ENCODE results near the gene ASAP2.
"Not testable (repeated sequence)": the region's sequence is repeated elsewhere in the genome, so short reads cannot be mapped to it uniquely, and the experiment has no call there.

Gene ASAP2

DNA sequence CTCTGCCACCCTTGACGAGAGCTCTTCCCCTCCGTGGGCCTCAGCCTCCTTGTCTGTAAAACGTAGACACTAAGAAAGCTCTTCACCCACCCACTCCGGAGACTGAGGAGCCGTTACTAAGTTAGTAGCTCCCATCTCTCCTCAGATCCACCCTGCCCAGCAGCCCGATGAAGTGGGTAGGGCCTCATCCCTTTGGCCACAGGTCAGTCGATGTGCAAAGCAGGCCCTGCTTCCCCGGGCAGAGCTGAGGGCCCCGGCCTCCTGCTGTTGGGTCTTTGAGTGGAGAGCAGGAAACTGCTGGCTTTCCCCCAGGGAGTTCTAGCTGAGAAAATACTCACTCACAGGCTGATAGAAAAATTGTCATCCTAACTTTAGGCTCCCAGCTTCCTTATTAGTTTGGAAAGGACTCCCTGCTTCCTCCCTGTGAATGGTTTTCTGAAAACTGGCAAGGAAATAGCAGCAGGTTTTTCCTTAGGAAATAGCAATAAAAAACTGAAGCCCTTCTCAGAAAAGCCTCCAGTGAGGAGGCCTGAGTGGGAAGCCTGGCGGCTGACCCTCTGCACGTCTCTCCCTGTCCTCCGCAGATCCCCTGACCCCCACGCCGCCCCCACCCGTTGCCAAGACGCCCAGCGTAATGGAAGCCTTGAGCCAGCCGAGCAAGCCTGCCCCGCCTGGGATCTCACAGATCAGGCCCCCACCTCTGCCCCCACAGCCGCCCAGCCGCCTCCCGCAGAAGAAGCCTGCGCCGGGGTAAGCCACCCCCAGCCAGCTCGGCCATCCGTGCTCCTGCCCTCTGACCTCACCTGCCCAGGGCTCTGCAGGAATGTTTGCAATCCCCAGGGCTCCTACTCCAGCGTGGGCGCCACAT lies 186.5 kb downstream of the ASAP2 start:
- no peak overlapping the region for H3K4me3 ChIP-seq (ENCODE audit: low read depth, low read length)
- TF ChIP-seq, protein P1, sequence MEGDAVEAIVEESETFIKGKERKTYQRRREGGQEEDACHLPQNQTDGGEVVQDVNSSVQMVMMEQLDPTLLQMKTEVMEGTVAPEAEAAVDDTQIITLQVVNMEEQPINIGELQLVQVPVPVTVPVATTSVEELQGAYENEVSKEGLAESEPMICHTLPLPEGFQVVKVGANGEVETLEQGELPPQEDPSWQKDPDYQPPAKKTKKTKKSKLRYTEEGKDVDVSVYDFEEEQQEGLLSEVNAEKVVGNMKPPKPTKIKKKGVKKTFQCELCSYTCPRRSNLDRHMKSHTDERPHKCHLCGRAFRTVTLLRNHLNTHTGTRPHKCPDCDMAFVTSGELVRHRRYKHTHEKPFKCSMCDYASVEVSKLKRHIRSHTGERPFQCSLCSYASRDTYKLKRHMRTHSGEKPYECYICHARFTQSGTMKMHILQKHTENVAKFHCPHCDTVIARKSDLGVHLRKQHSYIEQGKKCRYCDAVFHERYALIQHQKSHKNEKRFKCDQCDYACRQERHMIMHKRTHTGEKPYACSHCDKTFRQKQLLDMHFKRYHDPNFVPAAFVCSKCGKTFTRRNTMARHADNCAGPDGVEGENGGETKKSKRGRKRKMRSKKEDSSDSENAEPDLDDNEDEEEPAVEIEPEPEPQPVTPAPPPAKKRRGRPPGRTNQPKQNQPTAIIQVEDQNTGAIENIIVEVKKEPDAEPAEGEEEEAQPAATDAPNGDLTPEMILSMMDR (IDR thresholded peaks at IDR 0.05; ENCODE audit: low read depth, low read length): no peak

DNA sequence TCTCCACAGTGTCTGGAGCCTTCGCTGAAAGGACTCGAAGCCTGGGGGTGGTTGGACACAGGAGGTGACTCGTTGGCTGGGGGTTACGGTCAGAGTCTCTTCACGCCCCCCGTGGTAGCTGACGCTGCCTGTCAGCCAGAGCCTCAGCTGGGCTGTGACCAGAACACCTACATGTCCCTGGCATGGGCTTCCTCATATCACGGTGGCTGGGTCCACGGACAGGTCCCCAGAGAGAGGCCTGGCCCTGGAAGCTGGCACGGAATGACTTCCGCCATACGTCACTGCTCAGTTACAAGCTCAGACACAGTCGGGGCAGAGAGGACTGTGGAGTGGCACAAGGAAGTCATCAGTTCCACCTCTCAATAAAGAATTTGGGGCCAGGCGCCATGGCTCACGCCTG lies 188.2 kb downstream of the ASAP2 start:
- TF ChIP-seq, protein P1 (IDR thresholded peaks at IDR 0.05; ENCODE audit: low read depth, low read length): no peak

GRCh38 chr2:9397201-9397600 lies 190.6 kb downstream of the ASAP2 start:
- H3K4me3 ChIP-seq (ENCODE audit: low read depth, low read length): no peak overlapping the region
- TF ChIP-seq, protein P1 (IDR thresholded peaks at IDR 0.05; ENCODE audit: low read depth, low read length): no peak

More for the DNA sequence above, 188.2 kb downstream of the ASAP2 start:
- no peak overlapping the region for H3K4me3 ChIP-seq (ENCODE audit: low read depth, low read length)

DNA sequence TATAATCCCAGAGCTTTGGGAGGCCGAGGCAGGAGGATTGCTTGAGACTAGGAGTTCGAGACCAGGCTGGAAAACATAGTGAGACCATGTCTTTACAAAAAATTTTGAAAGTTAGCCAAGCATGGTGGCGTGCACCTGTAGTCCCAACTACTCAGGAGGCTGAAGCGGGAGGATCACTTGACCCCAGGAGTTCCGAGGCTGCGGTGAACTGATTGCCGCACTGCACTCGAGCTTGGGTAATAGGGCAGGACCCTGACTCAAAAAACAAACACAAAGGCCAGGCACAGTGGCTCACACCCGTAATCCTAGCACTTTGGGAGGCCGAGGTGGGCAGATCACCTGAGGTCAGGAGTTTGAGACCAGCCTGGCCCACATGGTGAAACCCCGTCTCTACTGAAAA lies 191.6 kb downstream of the ASAP2 start:
- not testable (repeated sequence) for H3K4me3 ChIP-seq (ENCODE audit: low read depth, low read length)

DNA sequence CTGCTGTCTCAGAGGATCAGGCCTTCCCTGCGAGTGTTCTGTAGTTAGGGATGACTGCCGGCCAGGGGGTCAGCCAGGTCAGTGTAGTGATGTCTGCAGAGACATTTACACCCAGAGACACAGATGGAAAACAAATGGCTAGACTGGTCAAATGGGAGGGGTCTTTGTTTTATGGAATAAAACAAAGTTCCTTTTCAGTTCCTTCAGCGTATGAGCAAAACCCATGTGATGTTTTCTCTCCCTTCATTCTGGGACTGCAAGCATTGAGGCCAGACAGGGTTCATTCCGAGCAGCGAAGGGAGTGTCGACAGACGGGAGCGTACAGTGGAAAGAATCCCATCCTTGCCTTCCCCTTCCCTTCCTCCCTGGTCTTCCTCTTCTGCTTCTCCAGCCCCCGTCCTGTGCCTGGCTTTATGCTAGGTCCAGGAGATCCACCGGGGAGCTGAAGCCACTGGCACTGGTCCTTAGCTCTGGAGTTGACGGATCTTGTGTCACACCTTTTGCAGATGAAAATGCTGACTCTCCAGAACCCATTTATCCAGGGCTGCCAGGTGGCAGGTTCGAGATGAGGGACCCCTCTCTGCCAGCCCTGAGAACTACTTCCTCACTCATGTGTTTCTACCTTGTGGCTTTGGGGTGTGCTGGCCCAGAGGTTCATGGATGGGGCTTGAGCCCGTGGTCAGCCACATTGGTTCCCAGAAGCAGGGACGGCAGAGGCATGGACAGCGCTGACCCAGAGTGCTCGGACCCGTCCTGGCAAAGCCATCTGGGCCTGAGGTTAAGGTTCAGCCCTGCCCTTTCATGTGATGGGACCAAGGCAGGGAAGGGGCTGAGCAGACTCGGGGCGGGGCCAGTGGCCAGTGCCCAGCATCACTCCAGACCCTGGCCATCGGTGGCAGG lies 192.5 kb downstream of the ASAP2 start:
- no peak overlapping the region for H3K4me3 ChIP-seq (ENCODE audit: low read depth, low read length)
- TF ChIP-seq, protein P1 (IDR thresholded peaks at IDR 0.05; ENCODE audit: low read depth, low read length): no peak

DNA sequence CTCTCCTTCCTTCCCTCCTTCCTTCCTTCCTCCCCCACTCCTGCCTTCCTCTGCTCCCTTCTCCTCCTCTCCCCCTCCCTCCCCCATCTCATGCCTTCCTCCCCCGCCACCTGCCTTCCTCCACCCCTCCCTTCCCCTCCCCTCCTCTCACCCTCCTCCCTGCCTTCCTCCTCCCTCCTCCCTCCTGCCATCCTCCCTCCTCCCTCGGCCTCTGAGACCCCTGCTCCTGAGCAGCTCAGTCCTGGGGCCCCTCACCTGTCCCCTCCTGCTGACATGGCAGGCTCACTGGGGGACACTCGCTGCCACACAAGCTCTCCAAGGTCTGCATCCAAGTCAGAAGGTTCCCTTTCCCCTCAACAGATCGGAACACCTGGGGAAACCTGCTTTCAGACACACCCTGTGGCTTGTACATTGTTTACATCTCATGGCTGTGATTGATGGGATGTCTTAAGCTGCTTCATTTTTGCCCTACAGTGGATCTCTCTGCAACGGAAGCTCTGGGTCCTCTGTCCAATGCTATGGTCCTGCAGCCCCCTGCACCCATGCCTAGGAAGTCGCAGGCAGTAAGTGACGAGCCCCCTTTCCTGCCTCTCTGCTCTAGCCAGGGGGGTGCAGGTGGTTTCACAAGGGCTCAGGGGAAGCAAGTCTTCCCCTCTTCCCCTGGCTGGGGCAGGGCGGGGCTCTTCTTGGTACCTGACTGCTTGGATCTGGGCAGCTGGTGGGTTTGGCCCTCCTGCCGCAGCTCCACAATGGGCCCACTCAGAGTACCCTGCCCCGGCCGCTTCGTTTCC lies 193.9 kb downstream of the ASAP2 start:
- H3K4me3 ChIP-seq (ENCODE audit: low read depth, low read length): no peak overlapping the region
- TF ChIP-seq, protein P1 (IDR thresholded peaks at IDR 0.05; ENCODE audit: low read depth, low read length): no peak

- TF ChIP-seq, protein P1 (IDR thresholded peaks at IDR 0.05; ENCODE audit: low read depth, low read length): no peak
Measured at GRCh38 chr2:9401059-9401547, 194.5 kb downstream of the ASAP2 start.

More at GRCh38 chr2:9401059-9401547, 194.5 kb downstream of the ASAP2 start:
- H3K4me3 ChIP-seq (ENCODE audit: low read depth, low read length): no peak overlapping the region

Measured in WI38 (cell line).